Subcutaneous adipose tissue (tissue), 4 donors: ENCODE measurements around the gene QRFP. TPM values are rescaled to one million over a fixed set of nuclear protein-coding genes. Genes with fewer than 3 reads are reported as not detected.

ENCODE experiments used
- CTCF ChIP-seq: fragments of 450-650 bp; IDR thresholded peaks from one replicate; pipeline ENCODE4 v1.5.1; 2016; ENCODE audit warnings: low read depth, mild to moderate bottlenecking, control low read depth, antibody characterized with exemption, moderate library complexity
- total RNA-seq, 4 donors: library from RNA; depleted of rRNA; stranded (reverse); fragments of >200 nt; gene quantifications; one replicate each; pipeline ENCODE4 v1.1.0, GENCODE V29; 2016

QRFP gene
- total RNA-seq, 4 donors from 2014 or later = not detected

- TF ChIP-seq CTCF = no peak
These were observed 28.6 kb upstream of the QRFP start for GRCh38 chr9:130925050-130925678.

- no peak for TF ChIP-seq CTCF
These were observed 27.8 kb upstream of the QRFP start for GRCh38 chr9:130924448-130924788.

- TF ChIP-seq CTCF = no peak
These were observed 27.2 kb upstream of the QRFP start for GRCh38 chr9:130923611-130924447.

- TF ChIP-seq CTCF = no peak
These were observed 26.4 kb upstream of the QRFP start for GRCh38 chr9:130922893-130923610.

GRCh38 chr9:130921989-130922892, 25.6 kb upstream of the QRFP start:
- TF ChIP-seq CTCF = no peak

- no peak for TF ChIP-seq CTCF
These were observed 24.8 kb upstream of the QRFP start for GRCh38 chr9:130921300-130921988.
